Stimulated activated CD4-positive, alpha-beta T cell treated with anti-CD3 and anti-CD28 coated beads, Interleukin-12 subunit alpha, Interleukin-12 subunit beta, amount 100 ng/mL, for 24 hours (primary cell): ENCODE results near the gene ERFE.

Experiments used
- DNase-seq, 2 experiments: peaks; one replicate each; pipeline ENCODE4 v3.0.0-alpha.2; 2020; ENCODE audit warnings: low read depth in 2 of 2

The ERFE gene

GRCh38 chr2:238126338-238126737, 32.4 kb upstream of the ERFE start:
- no peak for DNase-seq

- DNase-seq = no peak
These were observed 32.0 kb upstream of the ERFE start for GRCh38 chr2:238126775-238127164.

GRCh38 chr2:238127165-238128060, 31.4 kb upstream of the ERFE start:
- DNase-seq = no peak

GRCh38 chr2:238128061-238128440, 30.7 kb upstream of the ERFE start:
- DNase-seq = no peak

GRCh38 chr2:238128534-238129001, 30.2 kb upstream of the ERFE start:
- DNase-seq = no peak

GRCh38 chr2:238129166-238130010, 29.4 kb upstream of the ERFE start:
- DNase-seq = no peak

- DNase-seq = no peak
These were observed 28.6 kb upstream of the ERFE start for GRCh38 chr2:238130111-238130695.

- no peak for DNase-seq
These were observed 27.8 kb upstream of the ERFE start for GRCh38 chr2:238130696-238131628.

- no peak for DNase-seq
These were observed 26.9 kb upstream of the ERFE start for GRCh38 chr2:238131761-238132462.

- no peak for DNase-seq
These were observed 26.0 kb upstream of the ERFE start for GRCh38 chr2:238132463-238133450.

GRCh38 chr2:238133499-238134392, 25.0 kb upstream of the ERFE start:
- no peak for DNase-seq

- no peak for DNase-seq
These were observed 24.4 kb upstream of the ERFE start for GRCh38 chr2:238134393-238134785.

- DNase-seq = no peak
These were observed 23.1 kb upstream of the ERFE start for GRCh38 chr2:238135601-238136150.

- no peak for DNase-seq
These were observed 21.8 kb upstream of the ERFE start for GRCh38 chr2:238136820-238137537.

GRCh38 chr2:238137885-238138284, 20.9 kb upstream of the ERFE start:
- no peak for DNase-seq

- no peak for DNase-seq
These were observed 20.2 kb upstream of the ERFE start, which contains the start of gene KLHL30 for GRCh38 chr2:238138331-238139195. KLHL30 (plus strand) TSS chr2:238138668; CDS start chr2:238140755, 2,087 bp downstream.
